ENCODE measurements around the gene NSUN2.

The NSUN2 gene

DNA sequence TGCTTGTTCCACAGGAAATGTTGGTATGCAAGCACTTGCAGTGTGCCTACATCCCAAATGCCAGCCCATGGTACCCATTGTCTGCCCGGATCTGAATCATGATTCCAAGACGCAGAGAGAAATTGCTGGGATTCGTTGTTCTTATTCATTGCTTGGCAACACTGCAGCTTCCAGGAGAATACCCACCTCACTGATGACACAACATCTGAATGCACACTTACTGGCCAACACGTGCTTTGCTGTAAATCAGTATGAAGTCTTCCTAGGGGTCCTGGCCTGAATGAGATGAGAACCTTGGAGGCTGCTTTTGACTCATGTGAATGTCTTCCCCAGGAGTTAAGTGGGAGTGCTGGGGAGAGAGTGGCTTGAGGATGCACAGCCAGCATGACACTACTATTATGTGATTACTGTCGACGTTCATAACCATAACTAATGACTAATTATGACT is 12.0 kb upstream of the NSUN2 start:
- DNase-seq (ENCODE audit: low spot score) = no peak

DNA sequence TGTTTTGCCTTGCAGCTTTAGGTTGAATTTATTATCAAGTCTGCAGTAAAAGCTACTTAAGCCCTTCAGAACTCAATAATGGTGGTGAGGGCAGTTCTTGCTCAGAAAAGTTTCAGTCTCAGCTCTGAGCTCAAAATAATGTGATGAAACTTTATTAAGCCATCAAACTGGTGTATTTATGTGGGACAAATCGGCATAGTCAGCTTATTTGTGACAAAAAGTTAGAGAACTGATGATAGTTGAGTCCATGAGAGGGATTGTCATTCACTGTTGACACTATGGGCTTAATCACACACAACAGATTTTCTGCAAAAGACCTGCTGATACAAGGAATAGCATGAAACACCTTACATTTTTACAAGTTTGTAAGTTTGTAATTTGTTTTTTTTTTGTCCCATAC is 9.8 kb upstream of the NSUN2 start:
- DNase-seq (ENCODE audit: low spot score) = no peak

DNA sequence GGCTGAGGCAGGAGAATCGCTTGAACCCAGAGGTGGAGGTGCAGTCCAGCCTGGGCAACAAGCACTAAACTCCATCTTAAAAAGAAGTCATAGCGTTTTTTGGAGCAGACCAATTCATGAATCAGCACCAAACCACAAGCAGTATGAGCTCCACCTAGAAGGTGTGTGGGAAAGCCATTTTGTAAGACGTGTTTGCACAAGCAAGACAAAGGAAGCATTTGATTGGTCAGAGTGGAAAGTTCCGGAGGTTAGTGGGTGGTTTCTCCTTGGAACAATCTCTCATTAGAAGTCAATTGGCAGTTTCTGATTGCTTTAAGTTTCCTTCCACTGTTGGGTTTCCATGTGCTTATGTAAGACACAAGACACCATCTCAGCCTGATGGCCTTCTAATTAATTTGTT is 5.4 kb upstream of the NSUN2 start:
- no peak for DNase-seq (ENCODE audit: low spot score)

DNA sequence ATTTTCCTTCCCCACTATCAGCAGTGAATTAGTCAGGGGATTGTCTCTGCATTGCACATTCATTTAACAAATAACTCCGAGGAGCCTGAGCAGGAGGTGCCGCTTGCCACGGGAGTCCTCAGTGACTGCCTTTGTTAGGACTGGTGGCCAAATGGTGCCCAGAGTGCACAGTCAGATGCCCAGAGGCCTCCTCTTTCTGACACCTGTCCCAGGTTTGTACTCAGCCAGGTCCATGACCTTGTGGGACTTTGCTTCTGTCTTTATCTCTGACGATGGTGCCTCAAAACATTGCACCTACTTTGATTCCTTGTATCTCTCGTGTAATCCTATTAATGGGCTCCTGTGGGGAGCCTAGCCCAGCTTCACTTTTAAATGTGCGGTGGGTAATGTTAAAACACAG is 4.7 kb upstream of the NSUN2 start:
- no peak for DNase-seq (ENCODE audit: low spot score)

DNA sequence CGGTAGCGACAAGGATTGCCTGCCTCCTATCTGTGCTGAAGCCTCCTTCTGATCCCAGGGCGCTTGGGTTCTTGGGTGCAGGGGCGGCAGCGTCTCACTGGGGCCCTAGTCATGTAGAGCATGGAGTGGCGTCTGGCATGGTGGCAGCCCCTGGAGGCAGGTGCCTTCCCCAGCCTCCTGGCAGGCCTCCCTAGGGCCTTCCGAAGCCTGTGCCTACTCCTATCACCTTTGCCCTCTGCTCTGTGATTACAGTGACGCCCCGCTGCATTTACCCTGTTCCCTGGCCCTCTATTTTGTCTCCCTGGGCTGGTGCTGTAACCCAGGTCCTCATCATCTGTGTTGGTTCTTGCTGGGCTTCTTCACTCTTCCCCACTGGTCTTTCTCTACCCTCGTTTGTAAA is 4.2 kb upstream of the NSUN2 start:
- DNase-seq (ENCODE audit: low spot score) = no peak

DNA sequence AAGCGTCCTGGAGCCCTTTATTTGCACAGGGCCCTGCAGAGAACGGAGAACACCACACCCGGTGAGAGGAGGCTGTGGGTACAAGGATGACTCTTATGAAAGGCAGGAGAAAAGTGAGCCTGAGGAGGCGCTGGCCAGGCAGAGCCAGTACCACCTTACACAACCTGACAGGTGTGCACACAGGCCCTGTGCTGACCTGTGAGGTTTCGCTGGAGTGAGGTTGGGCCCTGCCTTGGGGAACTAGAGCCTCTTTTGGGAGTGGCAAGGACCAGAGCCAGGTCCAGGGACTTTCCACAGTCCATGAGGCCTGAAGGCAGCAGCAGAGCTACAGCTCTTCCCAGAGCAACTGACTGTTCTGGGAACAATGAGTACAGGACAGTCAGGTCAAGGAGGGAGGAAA is 3.4 kb upstream of the NSUN2 start:
- DNase-seq (ENCODE audit: low spot score) = no peak

DNA sequence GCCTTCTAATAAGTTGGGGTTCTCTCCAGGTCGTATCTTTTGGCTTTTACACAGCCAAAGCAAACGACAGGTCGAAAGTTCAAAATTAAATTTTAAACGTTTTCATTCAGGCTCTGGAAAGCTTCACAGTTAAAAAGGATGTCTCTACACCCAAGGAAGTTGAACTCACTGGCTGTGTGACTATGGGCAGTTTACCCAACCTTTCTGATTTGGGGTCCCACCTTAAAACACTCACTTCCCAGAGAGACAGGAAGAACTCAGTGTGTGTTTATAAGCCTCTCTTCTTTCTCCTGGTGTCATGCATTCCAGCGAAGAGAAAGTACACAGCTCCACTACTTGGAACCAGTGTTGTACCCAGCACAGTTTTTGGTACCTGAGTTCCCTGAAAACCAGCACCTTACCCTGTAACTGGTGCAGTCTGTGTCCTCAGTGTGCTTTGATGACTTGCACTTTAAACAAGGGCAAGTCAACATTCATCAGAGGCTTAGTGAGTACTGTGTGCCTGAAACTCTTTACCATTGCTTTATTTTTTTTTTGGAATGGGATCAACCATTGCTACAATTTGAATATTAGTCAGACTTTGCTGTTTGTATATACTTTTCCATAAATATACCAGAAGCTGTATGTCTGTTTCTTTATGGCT is 2.1 kb upstream of the NSUN2 start:
- peak; percentile 2 for DNase-seq (ENCODE audit: low spot score)

DNA sequence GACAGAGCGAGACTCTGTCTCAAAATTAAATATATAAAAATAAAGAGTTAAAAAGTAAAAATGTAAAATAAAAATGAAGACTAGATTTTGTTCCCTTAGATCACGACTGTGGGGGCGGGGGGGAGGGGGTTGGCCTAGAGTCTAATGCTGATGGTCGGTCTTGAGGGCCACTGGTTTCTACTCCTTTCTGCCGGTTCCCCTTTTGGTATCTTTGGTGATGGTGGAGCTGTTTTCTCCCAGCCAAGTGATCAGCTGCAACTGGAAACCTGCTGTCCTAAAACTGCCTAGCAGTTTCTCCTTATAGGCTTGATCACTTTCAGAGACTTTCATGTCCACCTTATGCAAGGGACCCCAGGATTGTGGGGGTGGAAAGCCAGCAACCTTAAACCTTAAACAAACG is 1.5 kb upstream of the NSUN2 start:
- no peak for DNase-seq (ENCODE audit: low spot score)

DNA sequence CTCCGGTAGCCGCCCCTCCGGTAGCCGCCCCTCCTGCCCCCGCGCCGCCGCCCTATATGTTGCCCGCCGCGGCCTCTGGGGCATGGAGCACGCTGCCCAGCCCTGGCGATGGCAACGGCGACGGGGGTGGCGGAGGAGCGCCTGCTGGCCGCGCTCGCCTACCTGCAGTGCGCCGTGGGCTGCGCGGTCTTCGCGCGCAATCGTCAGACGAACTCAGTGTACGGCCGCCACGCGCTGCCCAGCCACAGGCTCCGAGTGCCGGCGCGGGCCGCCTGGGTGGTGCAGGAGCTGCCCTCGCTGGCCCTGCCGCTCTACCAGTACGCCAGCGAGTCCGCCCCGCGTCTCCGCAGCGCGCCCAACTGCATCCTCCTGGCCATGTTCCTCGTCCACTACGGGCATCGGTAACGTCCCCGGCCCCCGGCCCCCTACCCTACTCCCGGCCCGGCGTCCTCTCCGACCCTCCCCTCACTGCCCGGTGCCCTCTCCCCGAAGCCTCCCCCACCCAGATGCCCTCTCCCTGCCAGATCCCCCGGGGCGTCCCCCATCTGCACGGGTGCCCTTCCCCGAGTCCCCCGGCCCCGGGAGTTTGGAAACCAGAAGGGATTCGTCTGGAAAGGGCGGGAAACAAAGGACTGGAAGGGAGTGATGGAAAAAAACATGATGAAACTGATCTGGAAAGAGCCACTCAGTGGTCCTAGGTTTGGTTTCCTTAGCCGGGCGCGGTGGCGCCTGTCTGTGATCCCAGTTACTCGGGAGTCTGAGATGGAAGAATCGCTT is 813 bp upstream of the NSUN2 start:
- DNase-seq (ENCODE audit: low spot score) = no peak

DNA sequence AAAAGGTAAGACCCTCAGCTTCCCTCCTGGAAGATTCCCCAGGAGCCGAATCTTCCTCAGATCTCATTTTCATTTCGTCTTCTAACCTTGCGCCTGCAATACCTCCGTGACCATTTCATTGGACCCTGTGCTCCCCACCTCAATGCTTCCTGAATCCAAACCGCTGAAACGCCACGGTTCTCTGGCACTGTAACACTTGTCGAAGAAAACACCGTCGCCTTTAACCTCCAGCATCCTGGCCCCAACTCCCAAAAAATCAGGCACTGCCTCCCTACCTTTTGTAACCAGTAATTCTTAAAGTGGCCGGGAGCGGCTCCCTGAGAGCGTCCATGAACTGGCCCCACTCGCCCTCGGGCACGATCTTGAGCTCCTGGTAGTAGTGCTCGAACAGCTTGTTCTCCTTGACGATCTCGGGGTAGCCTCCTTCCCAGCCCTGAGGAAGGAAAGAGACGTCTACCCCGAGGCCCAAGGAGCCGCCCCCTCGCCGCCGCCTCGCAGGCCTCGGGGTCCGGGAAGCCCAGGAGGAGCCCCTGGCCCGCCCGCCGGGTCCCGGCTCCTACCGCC is 438 bp downstream of the NSUN2 start:
- no peak for DNase-seq (ENCODE audit: low spot score)

DNA sequence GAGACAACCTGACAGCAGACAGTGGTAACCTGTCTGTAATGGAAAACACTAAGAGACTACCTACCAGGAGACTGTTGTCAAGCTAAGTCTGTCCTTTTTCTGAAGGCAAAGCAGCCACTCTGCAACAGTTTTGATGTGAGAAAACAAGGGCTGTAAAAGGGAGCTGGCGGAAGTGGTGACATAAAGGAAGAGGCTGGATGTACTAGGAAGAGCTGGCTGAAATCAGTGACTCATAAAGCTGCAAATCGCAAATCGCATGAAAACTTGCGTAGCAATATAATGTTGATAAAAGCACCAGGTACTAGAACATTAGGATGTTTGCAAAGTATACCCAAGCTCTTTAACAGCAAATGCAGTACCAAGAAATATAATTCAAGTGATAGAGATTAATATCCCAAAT is 1.4 kb downstream of the NSUN2 start:
- peak; percentile 13 for DNase-seq (ENCODE audit: low spot score)

DNA sequence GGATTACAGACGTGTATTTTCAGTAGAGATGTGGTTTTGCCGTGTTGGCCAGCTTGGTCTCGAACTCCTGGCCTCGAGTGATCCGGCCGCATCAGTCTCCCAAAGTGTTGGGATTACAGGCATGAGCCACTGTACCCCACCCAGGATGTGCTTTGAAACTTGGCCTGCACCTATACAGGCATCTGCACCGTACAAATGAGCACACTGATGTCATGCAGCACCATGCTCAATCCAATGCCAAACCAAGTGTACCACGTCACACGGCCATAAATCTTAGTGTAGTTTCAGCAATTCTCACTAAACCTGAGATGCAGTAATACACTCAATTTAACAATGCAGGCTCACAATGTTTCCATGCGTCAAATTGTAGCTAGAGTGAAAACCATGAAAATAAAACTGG is 6.3 kb downstream of the NSUN2 start:
- DNase-seq (ENCODE audit: low spot score) = no peak

DNA sequence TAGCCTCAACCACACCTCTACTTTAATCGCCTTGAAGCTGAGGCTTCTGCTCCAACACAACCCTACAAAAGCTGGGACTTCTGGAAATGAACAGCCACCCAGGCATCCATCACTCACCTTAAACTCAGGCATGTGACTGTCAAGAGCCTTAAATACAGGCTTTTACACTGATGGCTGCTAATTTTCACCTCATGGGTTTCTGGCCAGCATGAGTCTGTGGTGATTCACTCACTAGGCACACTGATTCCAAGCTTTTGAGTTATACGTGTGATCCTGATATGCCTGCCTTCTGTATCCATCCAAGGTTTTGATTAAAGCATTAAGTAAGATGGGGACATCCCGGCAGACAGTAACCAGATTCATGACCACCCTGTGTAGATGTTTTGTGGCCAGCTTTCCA is 8.9 kb downstream of the NSUN2 start:
- no peak for DNase-seq (ENCODE audit: low spot score)

DNA sequence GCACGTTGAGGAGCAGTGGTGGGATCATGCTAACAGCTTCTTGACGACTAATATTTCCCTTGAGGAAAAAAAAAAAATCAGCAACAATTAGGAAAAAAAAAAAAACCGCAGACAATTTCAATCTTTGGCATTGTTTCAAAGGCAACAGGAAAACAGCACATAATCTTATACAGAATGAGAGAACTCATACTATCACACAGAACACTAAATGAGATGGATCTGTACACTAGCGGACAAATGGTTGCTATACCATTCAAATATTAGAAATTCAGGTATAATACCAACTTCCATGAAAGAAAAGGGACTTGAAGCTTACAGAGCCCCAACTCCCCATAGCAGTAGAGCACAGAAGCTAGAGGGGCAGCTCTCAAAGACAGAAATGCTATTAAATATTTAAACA is 9.6 kb downstream of the NSUN2 start:
- DNase-seq (ENCODE audit: low spot score) = no peak

DNA sequence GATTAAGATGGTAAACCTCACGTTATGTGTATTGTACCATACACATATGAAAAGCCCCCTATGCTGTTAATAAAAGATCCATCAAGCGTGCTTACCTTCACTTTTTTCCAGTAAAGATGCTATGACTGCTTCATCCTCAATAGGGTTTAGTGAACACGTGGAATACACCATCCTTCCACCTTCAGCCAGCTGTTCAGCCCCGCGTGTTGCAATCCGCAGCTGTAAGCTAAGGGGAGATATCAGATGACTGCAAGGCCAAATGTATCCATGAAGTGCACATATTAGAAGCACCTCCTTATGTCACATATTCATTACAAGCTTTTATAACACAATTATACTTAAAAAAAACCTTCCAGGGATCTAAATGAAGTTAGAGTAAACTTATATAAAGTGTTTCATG is 16.2 kb downstream of the NSUN2 start:
- no peak for DNase-seq (ENCODE audit: low spot score)

DNA sequence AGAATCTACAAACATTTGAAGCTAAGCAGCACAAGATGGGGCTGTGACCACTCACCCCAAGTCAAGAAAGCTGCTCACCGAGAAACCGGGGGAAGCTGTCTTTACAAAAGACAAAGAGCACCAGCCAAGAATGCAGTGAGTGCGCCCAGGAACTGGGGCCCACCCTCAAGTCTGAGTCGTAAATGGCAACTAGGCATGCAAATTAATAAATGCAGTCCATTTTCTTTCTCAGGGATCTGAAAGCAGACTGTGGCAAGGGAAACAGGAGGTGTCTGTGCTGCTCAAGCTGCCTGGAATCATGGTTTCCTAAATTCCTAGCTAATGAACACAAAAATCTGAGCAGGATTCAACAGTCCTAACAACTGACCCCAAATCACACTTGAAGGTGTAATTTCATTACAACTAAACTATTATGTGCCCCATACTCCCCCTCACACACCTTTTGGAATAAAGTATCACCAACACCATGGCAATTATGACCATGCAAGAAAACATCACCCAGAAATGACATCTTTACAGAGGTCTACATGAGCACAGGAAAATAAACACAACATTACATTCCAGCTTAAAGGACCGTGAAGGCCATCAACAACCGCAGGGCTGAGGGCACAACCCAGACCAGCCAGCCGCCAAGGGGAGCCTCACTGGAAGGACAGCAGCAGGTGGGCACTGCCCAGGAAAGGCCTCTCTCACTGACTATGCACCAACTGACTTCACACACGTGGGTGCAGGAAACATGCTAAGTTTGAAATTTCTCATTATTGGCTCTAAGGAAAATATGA is 17.6 kb downstream of the NSUN2 start:
- no peak for DNase-seq (ENCODE audit: low spot score)

DNA sequence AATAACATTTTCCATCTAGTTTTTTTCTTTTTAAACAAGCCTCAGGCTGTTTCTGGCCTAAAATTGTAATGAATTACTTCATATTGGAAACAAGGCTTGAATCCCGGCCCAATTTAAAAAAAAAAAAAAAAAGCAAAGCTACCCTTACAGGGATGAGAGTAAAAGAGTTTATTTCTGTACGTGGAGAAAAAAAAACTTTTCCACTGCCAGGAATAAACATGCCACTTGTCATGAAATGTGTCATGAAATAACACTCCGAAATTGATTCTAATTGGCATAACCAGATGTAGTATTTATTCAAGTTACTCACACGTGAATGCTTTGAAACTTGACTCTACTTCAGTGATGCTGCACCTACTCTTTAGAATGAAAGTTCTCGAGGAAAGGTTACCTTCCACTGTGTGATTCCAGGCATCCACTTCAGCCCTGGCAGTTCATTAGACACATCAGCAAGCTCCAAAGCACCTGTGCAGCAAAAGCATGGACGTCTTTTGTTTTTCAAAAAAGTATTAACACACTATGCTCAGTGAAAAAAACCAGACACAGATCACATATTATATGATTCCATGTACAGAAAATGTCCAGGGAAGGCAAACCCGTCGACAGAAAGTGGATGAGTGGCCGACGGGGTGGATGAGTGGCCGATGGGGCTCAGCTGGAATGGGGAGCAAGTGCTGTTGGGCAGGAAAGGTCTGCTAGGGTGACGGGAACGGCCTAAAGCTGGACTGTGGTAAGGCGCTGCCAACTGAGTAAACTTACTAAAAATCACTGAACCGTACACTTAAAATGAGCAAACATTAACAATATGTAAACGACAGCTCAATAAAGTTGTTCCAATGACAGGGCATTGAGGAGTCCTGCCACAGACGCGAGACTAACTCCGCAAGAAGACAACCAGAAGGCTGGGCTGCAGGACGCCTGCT is 21.2 kb downstream of the NSUN2 start:
- no peak for DNase-seq (ENCODE audit: low spot score)

DNA sequence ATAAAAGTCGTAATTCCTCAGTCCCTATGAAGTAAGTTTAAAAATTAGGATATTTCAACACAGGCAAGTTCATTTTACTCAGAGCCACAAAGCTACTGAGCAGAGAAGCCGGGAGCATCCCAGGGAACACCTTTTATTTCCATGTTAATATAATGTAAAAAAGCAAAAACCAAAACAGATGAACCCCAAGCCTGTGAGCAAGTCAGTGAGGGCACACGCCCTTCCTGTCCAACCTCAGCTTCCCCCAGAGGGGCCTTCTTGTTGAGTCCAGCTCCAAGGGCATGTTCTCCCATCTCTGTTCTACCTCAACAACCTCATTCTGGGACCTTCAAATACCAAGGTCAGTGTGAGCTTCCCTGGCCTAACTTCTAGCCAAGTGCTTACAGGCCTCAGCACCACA is 24.8 kb downstream of the NSUN2 start:
- DNase-seq (ENCODE audit: low spot score) = no peak

DNA sequence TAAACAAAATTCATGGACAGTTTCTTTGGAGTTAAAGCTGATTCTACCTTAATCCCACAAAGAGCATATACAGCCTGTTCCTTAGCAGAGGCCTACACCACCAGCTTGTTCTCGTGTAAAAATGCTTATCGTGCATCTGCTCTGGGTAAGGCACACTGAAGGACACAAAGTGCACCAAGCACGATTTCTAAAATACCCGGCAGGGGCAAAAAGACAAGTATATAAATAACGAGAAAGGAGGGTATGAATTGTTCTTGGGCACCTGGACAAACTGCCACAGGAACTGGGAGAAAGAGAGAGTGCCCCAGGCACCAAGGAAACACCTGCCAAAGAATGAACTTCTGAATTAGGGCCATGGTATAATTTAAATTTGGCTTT is 25.3 kb downstream of the NSUN2 start:
- no peak for DNase-seq (ENCODE audit: low spot score)

DNA sequence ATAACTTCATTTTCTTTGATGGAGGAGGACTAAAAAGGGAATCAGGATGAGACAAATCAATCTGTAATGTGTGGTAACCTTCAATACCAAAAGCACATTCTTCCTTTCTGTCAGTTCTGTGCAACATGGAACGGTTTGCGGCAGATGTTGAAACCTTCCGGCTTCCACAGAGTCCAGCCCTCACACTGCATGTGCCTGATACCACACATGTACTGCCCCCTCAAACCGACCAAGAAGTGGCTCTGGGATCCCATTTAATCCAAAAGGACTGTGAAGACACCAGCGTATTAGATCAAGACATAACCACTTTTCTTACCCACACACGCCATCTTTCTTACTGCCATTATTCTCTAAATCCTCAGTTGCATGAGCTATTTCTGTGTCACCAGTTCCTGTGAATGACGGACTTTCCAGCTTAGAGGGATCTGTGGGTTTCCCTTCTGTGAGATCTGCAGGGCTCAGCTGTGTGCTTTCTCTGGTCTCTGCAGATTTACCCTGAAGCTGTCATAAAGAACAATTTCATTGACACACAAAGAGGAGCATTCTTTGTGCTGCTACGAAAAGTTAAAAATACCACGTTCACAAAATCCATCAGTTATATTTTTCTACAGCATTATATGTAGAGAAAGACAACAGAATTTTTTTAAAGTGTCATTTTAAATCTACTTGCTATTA is 25.8 kb downstream of the NSUN2 start:
- DNase-seq (ENCODE audit: low spot score) = no peak

DNA sequence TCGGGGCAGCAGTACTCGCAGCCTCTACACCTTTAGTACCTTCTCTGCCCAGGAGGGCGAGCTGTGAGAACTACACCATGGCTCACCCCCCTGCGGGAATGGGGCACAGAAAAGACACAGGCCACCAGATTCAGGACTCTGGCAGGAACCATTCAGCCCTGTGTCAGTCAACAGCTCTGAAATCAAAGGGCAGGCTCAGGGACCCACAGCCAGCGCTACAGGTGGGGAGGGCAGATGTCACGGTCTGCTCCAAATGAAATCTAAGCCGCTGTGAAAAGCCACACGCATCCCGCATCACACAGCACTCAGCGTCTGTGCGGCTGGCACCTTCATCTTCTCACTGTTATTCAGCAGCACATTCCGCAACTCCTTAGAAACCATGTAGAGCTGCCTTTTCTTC is 27.9 kb downstream of the NSUN2 start:
- DNase-seq (ENCODE audit: low spot score) = no peak
